Measurements from ENCODE around the gene HMX1.

The HMX1 gene

GRCh38 chr4:8871417-8872401 lies at the start of gene HMX1:
HMX1 (minus strand) TSS chr4:8871839; CDS start chr4:8871614, 225 bp downstream.
- no peaks in the 10 kb centered on the region for H3K36me3 ChIP-seq (ENCODE audit: insufficient read depth, low read length)
- no peak within 1 kb of the TSS for H3K4me3 ChIP-seq
- no peak for DNase-seq (ENCODE audit: low read depth, low spot score)
- TF ChIP-seq FOXP2 (optimal IDR thresholded peaks at IDR 0.05; ENCODE audit: control extremely low read depth, extremely low read length, insufficient read depth) = no peak
- H3K9ac ChIP-seq (ENCODE audit: insufficient read length) = no peak within 1 kb of the TSS
- H3K27ac ChIP-seq = no peak within 1 kb of the TSS
- no peaks in the 10 kb centered on the region for H3K9me3 ChIP-seq (ENCODE audit: low read depth, low read length)

GRCh38 chr4:8920969-8921368 lies 49.3 kb upstream of the HMX1 start:
- Histone ChIP-seq H3K27ac (no peak overlapping the region), H3K36me3 (ENCODE audit: insufficient read depth, low read length) (no peaks in the 10 kb centered on the region), H3K9me3 (ENCODE audit: low read depth, low read length) (no peaks in the 10 kb centered on the region), H3K9ac (ENCODE audit: insufficient read length) (no peak overlapping the region), H3K4me3 (no peak overlapping the region)
- TF ChIP-seq POLR2AphosphoS5 (IDR thresholded peaks at IDR 0.05; ENCODE audit: borderline replicate concordance, low read depth, low read length) = no peak
- no peak for TF ChIP-seq EZH2 (IDR thresholded peaks at IDR 0.05)
- no peak for TF ChIP-seq FOXP2 (optimal IDR thresholded peaks at IDR 0.05; ENCODE audit: control extremely low read depth, extremely low read length, insufficient read depth)
- DNase-seq (ENCODE audit: low read depth, low spot score) = no peak

GRCh38 chr4:8920289-8920965 lies 48.8 kb upstream of the HMX1 start:
- Histone ChIP-seq H3K36me3 (ENCODE audit: insufficient read depth, low read length) (no peaks in the 10 kb centered on the region), H3K9me3 (ENCODE audit: low read depth, low read length) (no peaks in the 10 kb centered on the region), H3K27ac (no peak overlapping the region), H3K9ac (ENCODE audit: insufficient read length) (no peak overlapping the region), H3K4me3 (no peak overlapping the region)
- DNase-seq (ENCODE audit: low read depth, low spot score) = no peak
- TF ChIP-seq POLR2AphosphoS5 (IDR thresholded peaks at IDR 0.05; ENCODE audit: borderline replicate concordance, low read depth, low read length) (no peak), FOXP2 (optimal IDR thresholded peaks at IDR 0.05; ENCODE audit: control extremely low read depth, extremely low read length, insufficient read depth) (no peak), EZH2 (IDR thresholded peaks at IDR 0.05) (no peak)

- DNase-seq (ENCODE audit: low read depth, low spot score) = no peak
- no peak overlapping the region for H3K4me3 ChIP-seq
- no peaks in the 10 kb centered on the region for H3K9me3 ChIP-seq (ENCODE audit: low read depth, low read length)
- no peak overlapping the region for H3K27ac ChIP-seq
- no peak for TF ChIP-seq FOXP2 (optimal IDR thresholded peaks at IDR 0.05; ENCODE audit: control extremely low read depth, extremely low read length, insufficient read depth)
- TF ChIP-seq EZH2 (IDR thresholded peaks at IDR 0.05) = no peak
- TF ChIP-seq POLR2AphosphoS5 (IDR thresholded peaks at IDR 0.05; ENCODE audit: borderline replicate concordance, low read depth, low read length) = no peak
- H3K36me3 ChIP-seq (ENCODE audit: insufficient read depth, low read length) = no peaks in the 10 kb centered on the region
- H3K9ac ChIP-seq (ENCODE audit: insufficient read length) = no peak overlapping the region
Observed at GRCh38 chr4:8919651-8920288, 48.1 kb upstream of the HMX1 start.

- no peak overlapping the region for H3K27ac ChIP-seq
- H3K4me3 ChIP-seq = no peak overlapping the region
- no peaks in the 10 kb centered on the region for H3K9me3 ChIP-seq (ENCODE audit: low read depth, low read length)
- no peak for TF ChIP-seq FOXP2 (optimal IDR thresholded peaks at IDR 0.05; ENCODE audit: control extremely low read depth, extremely low read length, insufficient read depth)
- no peak for TF ChIP-seq EZH2 (IDR thresholded peaks at IDR 0.05)
- TF ChIP-seq POLR2AphosphoS5 (IDR thresholded peaks at IDR 0.05; ENCODE audit: borderline replicate concordance, low read depth, low read length) = no peak
- DNase-seq (ENCODE audit: low read depth, low spot score) = no peak
- no peak overlapping the region for H3K9ac ChIP-seq (ENCODE audit: insufficient read length)
- H3K36me3 ChIP-seq (ENCODE audit: insufficient read depth, low read length) = no peaks in the 10 kb centered on the region
Observed at GRCh38 chr4:8917868-8918783, 46.5 kb upstream of the HMX1 start.

- Histone ChIP-seq H3K27ac (no peak overlapping the region), H3K9me3 (ENCODE audit: low read depth, low read length) (no peaks in the 10 kb centered on the region), H3K4me3 (no peak overlapping the region), H3K36me3 (ENCODE audit: insufficient read depth, low read length) (no peaks in the 10 kb centered on the region), H3K9ac (ENCODE audit: insufficient read length) (no peak overlapping the region)
- DNase-seq (ENCODE audit: low read depth, low spot score) = no peak
- TF ChIP-seq POLR2AphosphoS5 (IDR thresholded peaks at IDR 0.05; ENCODE audit: borderline replicate concordance, low read depth, low read length) (no peak), FOXP2 (optimal IDR thresholded peaks at IDR 0.05; ENCODE audit: control extremely low read depth, extremely low read length, insufficient read depth) (no peak), EZH2 (IDR thresholded peaks at IDR 0.05) (no peak)
Observed at GRCh38 chr4:8917321-8917811, 45.7 kb upstream of the HMX1 start.

GRCh38 chr4:8916906-8917305 lies 45.3 kb upstream of the HMX1 start:
- Histone ChIP-seq H3K27ac (no peak overlapping the region), H3K4me3 (no peak overlapping the region), H3K9me3 (ENCODE audit: low read depth, low read length) (no peaks in the 10 kb centered on the region), H3K36me3 (ENCODE audit: insufficient read depth, low read length) (no peaks in the 10 kb centered on the region), H3K9ac (ENCODE audit: insufficient read length) (no peak overlapping the region)
- DNase-seq (ENCODE audit: low read depth, low spot score) = no peak
- no peak for TF ChIP-seq FOXP2 (optimal IDR thresholded peaks at IDR 0.05; ENCODE audit: control extremely low read depth, extremely low read length, insufficient read depth)
- TF ChIP-seq POLR2AphosphoS5 (IDR thresholded peaks at IDR 0.05; ENCODE audit: borderline replicate concordance, low read depth, low read length) = no peak
- no peak for TF ChIP-seq EZH2 (IDR thresholded peaks at IDR 0.05)
